ENCODE results near the gene MAN1A1.
"Not testable (repeated sequence)": the region's sequence is repeated elsewhere in the genome, so short reads cannot be mapped to it uniquely, and the experiment has no call there.

Gene MAN1A1

GRCh38 chr6:119349361-119350201, at the start of gene MAN1A1:
TSS of gene MAN1A1 (minus strand) at chr6:119349761. CDS start at chr6:119349065, 696 bp downstream.
- DNase-seq = peak; percentile 94

- DNase-seq = no peak
Measured at GRCh38 chr6:119395192-119395591, 45.6 kb upstream of the MAN1A1 start.

- DNase-seq = no peak
Measured at GRCh38 chr6:119390247-119390793, 40.8 kb upstream of the MAN1A1 start.

GRCh38 chr6:119385994-119386393, 36.4 kb upstream of the MAN1A1 start:
- no peak for DNase-seq

GRCh38 chr6:119384444-119384843, 34.9 kb upstream of the MAN1A1 start:
- no peak for DNase-seq

GRCh38 chr6:119379809-119380208, 30.2 kb upstream of the MAN1A1 start:
- DNase-seq = no peak

GRCh38 chr6:119377043-119377442, 27.5 kb upstream of the MAN1A1 start:
- not testable (repeated sequence) for DNase-seq

- DNase-seq = no peak
Measured at GRCh38 chr6:119370080-119370479, 20.5 kb upstream of the MAN1A1 start.

GRCh38 chr6:119368921-119369320, 19.4 kb upstream of the MAN1A1 start:
- DNase-seq = no peak

GRCh38 chr6:119361209-119361608, 11.6 kb upstream of the MAN1A1 start:
- no peak for DNase-seq

- no peak for DNase-seq
Measured at GRCh38 chr6:119360262-119360915, 10.8 kb upstream of the MAN1A1 start.

- no peak for DNase-seq
Measured at GRCh38 chr6:119355890-119356289, 6.3 kb upstream of the MAN1A1 start.

- no peak for DNase-seq
Measured at GRCh38 chr6:119355157-119355556, 5.6 kb upstream of the MAN1A1 start.

- no peak for DNase-seq
Measured at GRCh38 chr6:119353696-119354095, 4.1 kb upstream of the MAN1A1 start.

GRCh38 chr6:119352001-119352400, 2.4 kb upstream of the MAN1A1 start:
- DNase-seq = no peak

GRCh38 chr6:119350952-119351372, 1.4 kb upstream of the MAN1A1 start:
- DNase-seq = no peak

GRCh38 chr6:119350202-119350951, 816 bp upstream of the MAN1A1 start:
- DNase-seq = no peak

GRCh38 chr6:119348748-119349360, 707 bp downstream of the MAN1A1 start:
- DNase-seq = no peak

- peak; percentile 58 for DNase-seq
Measured at GRCh38 chr6:119348096-119348747, 1.3 kb downstream of the MAN1A1 start.

- DNase-seq = no peak
Measured at GRCh38 chr6:119347466-119348095, 2.0 kb downstream of the MAN1A1 start.

- no peak for DNase-seq
Measured at GRCh38 chr6:119346936-119347335, 2.6 kb downstream of the MAN1A1 start.

- no peak for DNase-seq
Measured at GRCh38 chr6:119346450-119346849, 3.1 kb downstream of the MAN1A1 start.

Data from right hindlimb (tissue), 1 donor.